Measurements from ENCODE around the gene CLSTN1. TPM values are rescaled to one million over a fixed set of nuclear protein-coding genes. Genes with fewer than 3 reads are reported as not detected.
A peak's percentile ranks its signal among the peaks of the same experiment; 100 is the strongest.

The CLSTN1 gene
- total RNA-seq, 5 donors from 2014 or later (not counting 1 experiment from before 2014, with no cell fraction given): 84.6 to 105 (median 91.2) TPM

DNA sequence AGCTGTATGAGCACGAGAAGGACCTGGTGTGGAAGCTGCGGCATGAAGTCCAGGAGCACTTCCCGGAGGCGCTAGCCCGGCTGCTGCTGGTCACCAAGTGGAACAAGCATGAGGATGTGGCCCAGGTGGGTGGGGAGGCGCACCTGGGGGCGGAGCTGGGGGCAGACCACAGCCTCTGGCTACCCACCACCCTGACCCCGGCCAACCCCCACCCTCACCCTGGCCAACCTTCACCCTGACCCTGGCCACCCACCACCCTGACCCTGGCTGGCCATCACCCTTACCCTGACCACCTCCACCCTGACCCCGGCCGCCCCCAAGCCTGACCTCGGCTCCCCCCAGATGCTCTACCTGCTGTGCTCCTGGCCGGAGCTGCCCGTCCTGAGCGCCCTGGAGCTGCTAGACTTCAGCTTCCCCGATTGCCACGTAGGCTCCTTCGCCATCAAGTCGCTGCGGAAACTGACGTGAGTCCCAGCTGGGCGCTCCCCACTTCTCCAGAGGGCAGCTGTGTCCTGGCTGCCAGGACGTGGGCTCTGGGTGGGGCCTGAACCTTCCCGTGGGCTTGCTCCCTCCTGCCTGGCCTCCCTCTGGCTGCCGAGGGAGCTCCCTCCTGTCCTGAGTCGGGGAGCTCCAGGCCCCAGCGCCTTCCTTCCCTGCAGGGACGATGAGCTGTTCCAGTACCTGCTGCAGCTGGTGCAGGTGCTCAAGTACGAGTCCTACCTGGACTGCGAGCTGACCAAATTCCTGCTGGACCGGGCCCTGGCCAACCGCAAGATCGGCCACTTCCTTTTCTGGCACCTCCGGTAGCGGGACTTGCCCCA, 102.8 kb downstream of the CLSTN1 start:
- POLR2A ChIA-PET: no interaction called here
- Histone ChIP-seq H3K4me1 (ENCODE audit: control insufficient read depth in 1 of 2, extremely low read depth in 1 of 2, insufficient read depth in 2 of 2, low read length in 2 of 2) (peaks cover 43 to 99% of the 10 kb centered on the region in 2 experiments), H3K4me3 (ENCODE audit: control insufficient read depth in 1 of 2, extremely low read depth in 1 of 2, low read length in 1 of 2) (no peak overlapping the region), H3K27ac (ENCODE audit: low read length) (peak overlapping the region; percentile 75), H3K9me3 (no peaks in the 10 kb centered on the region), H3K27me3 (replicated peaks in 1 of 2; ENCODE audit: control insufficient read depth in 2 of 2, extremely low read depth in 1 of 2, insufficient read depth in 2 of 2, low read length in 1 of 2) (no peaks in the 10 kb centered on the region), H3K36me3 (ENCODE audit: control insufficient read depth in 2 of 2, extremely low read depth in 1 of 2, insufficient read depth in 1 of 2, low read length in 1 of 2) (peaks cover 33 to 83% of the 10 kb centered on the region in 2 donors)
- H3K9me3 Mint-ChIP-seq: no peaks in the 10 kb centered on the region
- peak overlapping the region in 2 of 3 donors; percentile 9 to 84 for H3K4me3 Mint-ChIP-seq
- H3K27ac Mint-ChIP-seq: peak overlapping the region; percentile 80 to 82
- peaks cover 46 to 78% (median 69%) of the 10 kb centered on the region in 3 donors for H3K4me1 Mint-ChIP-seq
- ATAC-seq (replicated peaks in 1 of 4) (no peak), DNase-seq (no peak)
- 90% methylated on average over 28 of the region's 34 CpGs for WGBS (ENCODE audit: insufficient coverage)
- peaks cover 39% of the 10 kb centered on the region for H3K36me3 Mint-ChIP-seq
- no peaks in the 10 kb centered on the region for H3K27me3 Mint-ChIP-seq
- CTCF ChIA-PET: interaction anchor here in 1 of 2 donors (0.8 to 1.5 kb wide), 2 partner anchors 69 to 92 kb away, joined by 3 to 7 read pairs; no protein-coding TSS in a partner anchor

DNA sequence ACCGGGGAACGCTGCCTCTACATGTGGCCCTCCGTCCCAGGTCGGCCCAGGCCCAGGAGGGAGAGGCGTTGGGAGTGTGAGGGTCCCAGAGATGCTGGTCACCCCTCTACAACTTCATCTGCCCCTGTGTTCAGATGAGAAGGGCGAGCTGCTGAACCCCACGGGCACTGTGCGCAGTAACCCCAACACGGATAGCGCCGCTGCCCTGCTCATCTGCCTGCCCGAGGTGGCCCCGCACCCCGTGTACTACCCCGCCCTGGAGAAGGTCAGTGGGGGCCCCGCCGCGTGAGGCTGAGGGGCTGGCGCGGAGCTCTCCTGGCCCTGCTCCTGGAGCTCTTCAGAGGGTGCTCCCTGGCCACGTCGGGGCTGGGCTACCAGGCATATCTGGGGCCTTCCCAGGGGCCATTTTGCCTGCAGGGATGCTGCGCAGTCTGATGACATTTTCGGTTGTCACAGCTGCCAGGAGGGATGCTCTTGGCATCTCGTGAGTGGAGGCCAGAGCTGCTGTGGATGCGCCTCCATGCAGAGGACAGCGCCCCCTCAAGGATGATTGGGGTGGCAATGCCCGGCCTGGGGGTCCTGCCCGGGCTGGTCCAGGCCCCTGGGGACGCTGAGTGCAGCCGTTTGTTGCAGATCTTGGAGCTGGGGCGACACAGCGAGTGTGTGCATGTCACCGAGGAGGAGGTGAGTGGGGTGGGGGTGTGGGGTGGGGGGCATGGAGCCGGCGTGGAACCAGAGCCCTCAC, 103.6 kb downstream of the CLSTN1 start:
- H3K27me3 Mint-ChIP-seq: no peaks in the 10 kb centered on the region
- CTCF ChIA-PET: no interaction called here
- DNase-seq: no peak

DNA sequence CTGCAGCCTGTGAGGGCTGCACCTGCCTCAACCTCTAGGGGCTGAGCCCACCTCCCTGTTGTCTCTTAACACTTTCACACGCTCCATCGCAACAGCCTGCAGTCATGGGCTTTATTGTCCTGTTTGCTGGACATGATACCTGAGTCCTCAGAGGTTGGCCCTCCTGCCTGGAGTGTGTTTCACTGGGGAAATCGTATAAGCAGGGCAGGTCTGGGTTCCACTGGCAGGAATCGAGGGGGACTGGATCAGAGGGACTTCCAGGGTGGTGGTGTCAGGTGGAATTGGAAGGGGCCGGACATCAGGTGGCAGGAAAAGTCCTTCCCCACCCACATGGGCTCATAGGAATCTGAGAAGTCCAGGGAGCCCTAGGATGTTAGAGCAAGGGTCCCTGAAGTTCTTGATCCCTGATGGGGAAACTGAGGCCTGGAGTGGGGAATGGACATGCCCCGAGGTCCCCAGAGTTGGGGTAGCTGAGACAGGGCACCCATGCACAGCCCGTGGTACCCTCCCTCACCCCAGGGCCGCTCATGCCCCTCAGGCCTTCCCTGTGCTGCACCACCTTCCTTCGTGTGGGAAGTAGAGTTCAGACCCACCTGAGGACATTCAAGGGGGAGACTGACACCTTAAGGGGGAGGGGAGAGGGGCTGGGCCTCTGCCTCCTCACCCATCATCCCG, 105.6 kb downstream of the CLSTN1 start:
- Histone ChIP-seq H3K4me3 (ENCODE audit: control insufficient read depth in 1 of 2, extremely low read depth in 1 of 2, low read length in 1 of 2) (peak overlapping the region; percentile 62 to 64), H3K27ac (ENCODE audit: low read length) (peak overlapping the region; percentile 74), H3K9me3 (no peaks in the 10 kb centered on the region), H3K4me1 (ENCODE audit: control insufficient read depth in 1 of 2, extremely low read depth in 1 of 2, insufficient read depth in 2 of 2, low read length in 2 of 2) (peaks cover 47 to 99% of the 10 kb centered on the region in 2 experiments), H3K36me3 (ENCODE audit: control insufficient read depth in 2 of 2, extremely low read depth in 1 of 2, insufficient read depth in 1 of 2, low read length in 1 of 2) (peaks cover 22 to 78% of the 10 kb centered on the region in 2 donors), H3K27me3 (replicated peaks in 1 of 2; ENCODE audit: control insufficient read depth in 2 of 2, extremely low read depth in 1 of 2, insufficient read depth in 2 of 2, low read length in 1 of 2) (no peaks in the 10 kb centered on the region)
- Mint-ChIP-seq H3K27ac (peak overlapping the region; percentile 100), H3K27me3 (no peaks in the 10 kb centered on the region), H3K9me3 (no peaks in the 10 kb centered on the region), H3K4me3 (peak overlapping the region; percentile 84 to 95 (median 94)), H3K36me3 (peaks cover 31% of the 10 kb centered on the region), H3K4me1 (peaks cover 47 to 79% (median 70%) of the 10 kb centered on the region in 3 donors)
- no peak for ATAC-seq (replicated peaks in 1 of 4)
- CTCF ChIA-PET: no interaction called here
- no peak for DNase-seq
- WGBS (ENCODE audit: insufficient coverage): 33% methylated on average over 3 of the region's 10 CpGs
- POLR2A ChIA-PET: interaction anchor here in 1 of 2 donors (0.6 kb wide), 1 partner anchor 87 kb away, joined by 3 read pairs; no protein-coding TSS in a partner anchor

More for the DNA sequence above, 103.6 kb downstream of the CLSTN1 start:
- Mint-ChIP-seq H3K36me3 (peaks cover 41% of the 10 kb centered on the region), H3K4me3 (peak overlapping the region in 1 of 3 donors; percentile 84), H3K27ac (peak overlapping the region; percentile 100), H3K4me1 (peaks cover 51 to 82% (median 72%) of the 10 kb centered on the region in 3 donors), H3K9me3 (no peaks in the 10 kb centered on the region)
- H3K36me3 ChIP-seq (ENCODE audit: control insufficient read depth in 2 of 2, extremely low read depth in 1 of 2, insufficient read depth in 1 of 2, low read length in 1 of 2): peaks cover 33 to 85% of the 10 kb centered on the region in 2 donors
- H3K9me3 ChIP-seq: no peaks in the 10 kb centered on the region
- no peak overlapping the region for H3K4me3 ChIP-seq (ENCODE audit: control insufficient read depth in 1 of 2, extremely low read depth in 1 of 2, low read length in 1 of 2)
- WGBS (ENCODE audit: insufficient coverage): 93% methylated on average over 24 of the region's 36 CpGs
- POLR2A ChIA-PET: no interaction called here
- no peaks in the 10 kb centered on the region for H3K27me3 ChIP-seq (replicated peaks in 1 of 2; ENCODE audit: control insufficient read depth in 2 of 2, extremely low read depth in 1 of 2, insufficient read depth in 2 of 2, low read length in 1 of 2)
- H3K27ac ChIP-seq (ENCODE audit: low read length): peak overlapping the region; percentile 49
- ATAC-seq (replicated peaks in 1 of 4): no peak
- peaks cover 44 to 99% of the 10 kb centered on the region in 2 experiments for H3K4me1 ChIP-seq (ENCODE audit: control insufficient read depth in 1 of 2, extremely low read depth in 1 of 2, insufficient read depth in 2 of 2, low read length in 2 of 2)

DNA sequence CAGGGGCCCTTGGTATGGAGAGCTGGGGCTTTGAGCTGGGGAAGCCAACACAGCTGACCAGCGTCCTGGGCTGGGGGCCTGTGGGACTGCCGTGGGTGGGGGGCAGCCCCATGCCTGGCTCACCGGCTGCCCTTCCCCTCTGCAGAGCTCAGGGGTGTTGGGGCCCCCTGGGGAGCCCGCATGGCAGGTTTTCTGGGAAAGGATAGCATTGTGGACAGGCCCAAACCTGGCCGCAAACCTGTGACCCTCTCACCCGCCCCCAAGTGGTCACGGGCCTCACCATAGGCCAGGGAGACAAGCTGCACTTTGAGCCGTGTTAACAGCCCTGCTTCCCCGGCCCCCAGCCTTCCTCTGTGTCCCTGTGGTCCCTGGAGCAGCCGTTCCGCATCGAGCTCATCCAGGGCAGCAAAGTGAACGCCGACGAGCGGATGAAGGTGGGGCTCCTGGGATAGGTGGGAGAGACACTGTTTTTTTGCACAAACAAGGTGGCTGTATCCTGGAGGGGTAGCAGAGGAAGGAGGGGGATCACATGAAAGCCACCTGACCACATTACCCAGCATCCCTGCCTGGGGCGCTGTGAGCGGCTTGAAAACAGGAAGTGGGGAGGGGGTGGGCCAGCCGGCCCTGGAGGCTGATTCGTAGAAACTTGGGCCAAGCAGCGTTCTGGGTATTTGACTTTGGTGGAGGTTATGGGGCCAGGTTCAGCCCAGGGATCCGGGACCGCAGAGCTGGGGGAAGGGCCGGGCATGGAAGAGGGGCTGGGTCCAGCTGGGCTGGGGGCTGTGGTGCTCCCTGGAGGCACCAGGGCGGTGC, 106.4 kb downstream of the CLSTN1 start:
- CTCF ChIA-PET: interaction anchor here (0.6 to 1.2 kb wide), 3 partner anchors 10 to 259 kb away, joined by 3 read pairs; no protein-coding TSS in a partner anchor
- peak; percentile 81 to 97 (median 92) for DNase-seq
- Mint-ChIP-seq H3K4me1 (peaks cover 55 to 80% (median 76%) of the 10 kb centered on the region in 3 donors), H3K27me3 (no peaks in the 10 kb centered on the region), H3K9me3 (no peaks in the 10 kb centered on the region), H3K27ac (peak overlapping the region; percentile 100), H3K4me3 (peak overlapping the region; percentile 84 to 95 (median 94)), H3K36me3 (peaks cover 25% of the 10 kb centered on the region)
- Histone ChIP-seq H3K27me3 (replicated peaks in 1 of 2; ENCODE audit: control insufficient read depth in 2 of 2, extremely low read depth in 1 of 2, insufficient read depth in 2 of 2, low read length in 1 of 2) (no peaks in the 10 kb centered on the region), H3K4me3 (ENCODE audit: control insufficient read depth in 1 of 2, extremely low read depth in 1 of 2, low read length in 1 of 2) (peak overlapping the region; percentile 62 to 64), H3K9me3 (no peaks in the 10 kb centered on the region), H3K36me3 (ENCODE audit: control insufficient read depth in 2 of 2, extremely low read depth in 1 of 2, insufficient read depth in 1 of 2, low read length in 1 of 2) (peaks cover 17 to 73% of the 10 kb centered on the region in 2 donors), H3K27ac (ENCODE audit: low read length) (peak overlapping the region; percentile 75), H3K4me1 (ENCODE audit: control insufficient read depth in 1 of 2, extremely low read depth in 1 of 2, insufficient read depth in 2 of 2, low read length in 2 of 2) (peaks cover 49 to 99% of the 10 kb centered on the region in 2 experiments)
- peak; percentile 77 to 84 (median 81) for ATAC-seq (replicated peaks in 1 of 4)
- 0% methylated on average over 20 of the region's 25 CpGs for WGBS (ENCODE audit: insufficient coverage)
- POLR2A ChIA-PET: interaction anchor here (0.6 kb wide), 2 partner anchors 86 to 157 kb away, joined by 3 read pairs; no protein-coding TSS in a partner anchor

DNA sequence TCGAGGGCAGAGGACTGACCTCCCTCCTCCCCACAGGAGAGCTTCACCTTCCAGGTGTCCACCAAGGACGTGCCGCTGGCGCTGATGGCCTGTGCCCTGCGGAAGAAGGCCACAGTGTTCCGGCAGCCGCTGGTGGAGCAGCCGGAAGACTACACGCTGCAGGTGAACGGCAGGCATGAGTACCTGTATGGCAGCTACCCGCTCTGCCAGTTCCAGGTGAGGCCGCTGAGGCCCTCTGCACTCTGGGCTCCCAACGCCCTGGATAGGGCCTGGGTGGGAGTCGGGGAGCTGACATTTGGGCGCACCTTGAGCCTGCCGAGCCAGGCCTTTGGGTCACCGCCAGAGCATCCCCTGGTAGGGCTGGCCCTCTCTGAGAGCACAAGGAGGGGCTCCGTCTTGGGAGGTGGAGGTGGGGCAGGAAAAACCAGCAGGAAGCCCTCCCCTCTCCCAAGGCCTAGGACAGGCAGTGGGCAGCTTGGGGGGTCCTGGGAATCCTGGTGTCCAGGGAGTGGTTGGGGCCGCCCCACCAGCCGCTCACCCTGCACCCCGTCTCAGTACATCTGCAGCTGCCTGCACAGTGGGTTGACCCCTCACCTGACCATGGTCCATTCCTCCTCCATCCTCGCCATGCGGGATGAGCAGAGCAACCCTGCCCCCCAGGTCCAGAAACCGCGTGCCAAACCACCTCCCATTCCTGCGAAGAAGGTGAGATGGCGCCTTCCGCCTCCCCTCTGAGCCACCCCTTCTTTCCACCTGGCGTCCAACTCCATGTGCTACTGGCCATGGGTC, 107.2 kb downstream of the CLSTN1 start:
- Histone ChIP-seq H3K27ac (ENCODE audit: low read length) (peak overlapping the region; percentile 75), H3K4me3 (ENCODE audit: control insufficient read depth in 1 of 2, extremely low read depth in 1 of 2, low read length in 1 of 2) (peak overlapping the region; percentile 62 to 64), H3K27me3 (replicated peaks in 1 of 2; ENCODE audit: control insufficient read depth in 2 of 2, extremely low read depth in 1 of 2, insufficient read depth in 2 of 2, low read length in 1 of 2) (no peaks in the 10 kb centered on the region), H3K4me1 (ENCODE audit: control insufficient read depth in 1 of 2, extremely low read depth in 1 of 2, insufficient read depth in 2 of 2, low read length in 2 of 2) (peaks cover 47 to 99% of the 10 kb centered on the region in 2 experiments), H3K9me3 (no peaks in the 10 kb centered on the region), H3K36me3 (ENCODE audit: control insufficient read depth in 2 of 2, extremely low read depth in 1 of 2, insufficient read depth in 1 of 2, low read length in 1 of 2) (peaks cover 12 to 67% of the 10 kb centered on the region in 2 donors)
- H3K4me1 Mint-ChIP-seq: peaks cover 58 to 80% (median 76%) of the 10 kb centered on the region in 3 donors
- DNase-seq: peak in 5 of 35 experiments; percentile 40 to 47 (median 40)
- H3K27me3 Mint-ChIP-seq: no peaks in the 10 kb centered on the region
- H3K4me3 Mint-ChIP-seq: peak overlapping the region; percentile 84 to 95 (median 94)
- H3K27ac Mint-ChIP-seq: peak overlapping the region; percentile 100
- peaks cover 28% of the 10 kb centered on the region for H3K36me3 Mint-ChIP-seq
- H3K9me3 Mint-ChIP-seq: no peaks in the 10 kb centered on the region
- ATAC-seq (replicated peaks in 1 of 4): peak in 2 of 4 experiments; percentile 11
- POLR2A ChIA-PET: interaction anchor here in 1 of 2 donors (0.6 kb wide), 1 partner anchor 158 kb away, joined by 3 read pairs; no protein-coding TSS in a partner anchor
- CTCF ChIA-PET: interaction anchor here (0.6 to 1.5 kb wide), 6 partner anchors 8 to 258 kb away, joined by 3 read pairs; no protein-coding TSS in a partner anchor
- WGBS (ENCODE audit: insufficient coverage): 30% methylated on average over 21 of the region's 29 CpGs

Measured in T-cell (primary cell).